Upper lobe of left lung (tissue), 4 donors: ENCODE data around the gene IQUB.

Experiments used
- EP300 ChIP-seq, 4 donors: sonication (generic); formaldehyde crosslinking; IDR thresholded peaks; one replicate each; pipeline ENCODE4 v1.5.1; 2017; ENCODE audit warnings: antibody characterized with exemption in 4 of 4, control low read depth in 2 of 4
- POLR2A ChIP-seq, 4 donors: fragments of 450-650 bp; IDR thresholded peaks; one replicate each; pipeline ENCODE4 v1.5.1; 2016 to 2017; ENCODE audit warnings: antibody characterized with exemption in 4 of 4, mild to moderate bottlenecking in 2 of 4
- TF ChIP-seq, protein P1 (sequence below), 6 experiments: fragments of 450-650 bp in 4 of 6; fragments of 200-600 bp in 2 of 6; sonication (generic) in 2 of 6; IDR thresholded peaks; one replicate each; pipeline ENCODE4 v1.5.1; 2016 to 2019; ENCODE audit warnings: antibody characterized with exemption in 6 of 6

- TF ChIP-seq, protein P1, sequence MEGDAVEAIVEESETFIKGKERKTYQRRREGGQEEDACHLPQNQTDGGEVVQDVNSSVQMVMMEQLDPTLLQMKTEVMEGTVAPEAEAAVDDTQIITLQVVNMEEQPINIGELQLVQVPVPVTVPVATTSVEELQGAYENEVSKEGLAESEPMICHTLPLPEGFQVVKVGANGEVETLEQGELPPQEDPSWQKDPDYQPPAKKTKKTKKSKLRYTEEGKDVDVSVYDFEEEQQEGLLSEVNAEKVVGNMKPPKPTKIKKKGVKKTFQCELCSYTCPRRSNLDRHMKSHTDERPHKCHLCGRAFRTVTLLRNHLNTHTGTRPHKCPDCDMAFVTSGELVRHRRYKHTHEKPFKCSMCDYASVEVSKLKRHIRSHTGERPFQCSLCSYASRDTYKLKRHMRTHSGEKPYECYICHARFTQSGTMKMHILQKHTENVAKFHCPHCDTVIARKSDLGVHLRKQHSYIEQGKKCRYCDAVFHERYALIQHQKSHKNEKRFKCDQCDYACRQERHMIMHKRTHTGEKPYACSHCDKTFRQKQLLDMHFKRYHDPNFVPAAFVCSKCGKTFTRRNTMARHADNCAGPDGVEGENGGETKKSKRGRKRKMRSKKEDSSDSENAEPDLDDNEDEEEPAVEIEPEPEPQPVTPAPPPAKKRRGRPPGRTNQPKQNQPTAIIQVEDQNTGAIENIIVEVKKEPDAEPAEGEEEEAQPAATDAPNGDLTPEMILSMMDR (IDR thresholded peaks at IDR 0.05), result no peak
- TF ChIP-seq POLR2A (IDR thresholded peaks at IDR 0.05) (no peak), EP300 (IDR thresholded peaks at IDR 0.05) (no peak)
Measured at GRCh38 chr7:123548406-123548805, 14.0 kb upstream of the IQUB start.
